SU-DHL-6 (cell line): ENCODE measurements around the gene ARHGEF11.
"Not testable (repeated sequence)": the region's sequence is repeated elsewhere in the genome, so short reads cannot be mapped to it uniquely, and the experiment has no call there.

ENCODE experiments used
- H2AFZ ChIP-seq: fragments of 200-600 bp; sonication (generic); 2 replicates; pipeline ENCODE4 v1.6.1; 2014; ENCODE audit warnings: low read depth, mild to moderate bottlenecking, moderate library complexity, mixed read lengths, antibody characterized with exemption, low read length; ENCODE audit not compliant: severe bottlenecking
- H3F3A ChIP-seq: fragments of 200-600 bp; shearing (Covaris generic); 2 replicates; pipeline ENCODE4 v1.6.0; 2016; ENCODE audit warnings: antibody characterized with exemption, mild to moderate bottlenecking; ENCODE audit not compliant: insufficient read depth
- H3K27ac ChIP-seq: fragments of 200-600 bp; sonication (generic); 2 replicates; pipeline ENCODE4 v1.5.1; 2016; ENCODE audit warnings: low read depth, mild to moderate bottlenecking, low read length, moderate library complexity, mixed read lengths
- H3K27me3 ChIP-seq: fragments of 200-600 bp; sonication (generic), shearing (Covaris generic); 2 replicates; pipeline ENCODE4 v1.6.0; 2014; ENCODE audit warnings: mild to moderate bottlenecking, low read length
- H3K36me3 ChIP-seq: fragments of 200-600 bp; sonication (generic); 2 replicates; pipeline ENCODE4 v1.6.1; 2014; ENCODE audit warnings: mild to moderate bottlenecking, low read length, mixed read lengths
- H3K4me2 ChIP-seq: fragments of 300-600, 200-600 bp; shearing (Covaris generic), sonication (generic); 2 replicates; pipeline ENCODE4 v1.6.0; 2014; ENCODE audit warnings: low read length, low read depth, mild to moderate bottlenecking; ENCODE audit not compliant: poor library complexity, severe bottlenecking
- H3K4me3 ChIP-seq: fragments of 200-600 bp; sonication (generic); 2 replicates; pipeline ENCODE4 v1.5.1; 2014; ENCODE audit warnings: antibody characterized with exemption, low read length, mild to moderate bottlenecking, mixed read lengths; ENCODE audit not compliant: insufficient read depth, poor library complexity, severe bottlenecking
- H3K79me2 ChIP-seq: fragments of 200-600 bp; sonication (generic); 2 replicates; pipeline ENCODE4 v1.6.1; 2014; ENCODE audit warnings: mild to moderate bottlenecking, low read length, moderate library complexity; ENCODE audit not compliant: insufficient read depth
- H3K9ac ChIP-seq: fragments of 200-600 bp; sonication (generic); 2 replicates; pipeline ENCODE4 v1.7.0; 2014; ENCODE audit warnings: mild to moderate bottlenecking, low read length
- H3K9me2 ChIP-seq: fragments of 200-600 bp; sonication (generic); replicated peaks from 2 replicates; pipeline ENCODE4 v1.6.1; 2014; ENCODE audit warnings: low read length; ENCODE audit not compliant: insufficient read depth
- H3K9me3 ChIP-seq: fragments of 200-600 bp; sonication (generic); 2 replicates; pipeline ENCODE4 v1.6.1; 2014; ENCODE audit warnings: low read length, mixed read lengths; ENCODE audit not compliant: insufficient read depth
- H4K20me1 ChIP-seq: fragments of 200-600 bp; sonication (generic); 2 replicates; pipeline ENCODE4 v1.6.1; 2014; ENCODE audit warnings: low read depth, mild to moderate bottlenecking, antibody characterized with exemption, low read length, moderate library complexity, mixed read lengths
- EZH2phosphoT487 ChIP-seq: fragments of 200-600 bp; sonication (generic), shearing (Covaris generic); conservative IDR thresholded peaks from 2 replicates; pipeline ENCODE4 v1.6.1; 2018; ENCODE audit warnings: mild to moderate bottlenecking, antibody characterized with exemption, low read length, moderate library complexity, mixed read lengths
- TF ChIP-seq, protein P1 (sequence below): fragments of 200-600 bp; sonication (generic); IDR thresholded peaks from one replicate; pipeline ENCODE4 v1.5.1; 2017; ENCODE audit warnings: antibody characterized with exemption, mild to moderate bottlenecking, low read length, moderate library complexity; ENCODE audit not compliant: insufficient read depth, poor library complexity, severe bottlenecking

Gene ARHGEF11

DNA sequence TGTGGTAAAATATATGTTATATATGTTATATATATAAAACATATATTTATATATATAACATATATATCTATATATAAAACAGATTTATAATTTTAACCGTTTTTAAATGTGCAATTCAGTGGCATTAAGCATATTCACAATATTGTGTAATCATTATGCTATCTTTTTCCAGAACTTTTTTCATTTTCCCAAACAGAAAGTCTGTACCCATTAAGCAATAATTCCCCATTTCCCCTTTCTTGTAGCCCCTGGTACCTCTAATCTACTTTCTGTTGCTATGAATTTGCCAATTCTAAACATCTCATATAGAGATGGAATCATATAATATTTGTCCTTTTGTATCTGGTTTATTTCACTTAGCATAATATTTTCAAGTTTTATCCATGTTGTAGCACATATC is 10.7 kb upstream of the ARHGEF11 start:
- no peak overlapping the region for H3K4me2 ChIP-seq
- H3K27me3 ChIP-seq: no peaks in the 10 kb centered on the region
- H3K9me2 ChIP-seq: no peaks in the 10 kb centered on the region
- H3K4me3 ChIP-seq: no peak overlapping the region
- no peaks in the 10 kb centered on the region for H4K20me1 ChIP-seq
- no peak for TF ChIP-seq EZH2phosphoT487
- TF ChIP-seq, protein P1, sequence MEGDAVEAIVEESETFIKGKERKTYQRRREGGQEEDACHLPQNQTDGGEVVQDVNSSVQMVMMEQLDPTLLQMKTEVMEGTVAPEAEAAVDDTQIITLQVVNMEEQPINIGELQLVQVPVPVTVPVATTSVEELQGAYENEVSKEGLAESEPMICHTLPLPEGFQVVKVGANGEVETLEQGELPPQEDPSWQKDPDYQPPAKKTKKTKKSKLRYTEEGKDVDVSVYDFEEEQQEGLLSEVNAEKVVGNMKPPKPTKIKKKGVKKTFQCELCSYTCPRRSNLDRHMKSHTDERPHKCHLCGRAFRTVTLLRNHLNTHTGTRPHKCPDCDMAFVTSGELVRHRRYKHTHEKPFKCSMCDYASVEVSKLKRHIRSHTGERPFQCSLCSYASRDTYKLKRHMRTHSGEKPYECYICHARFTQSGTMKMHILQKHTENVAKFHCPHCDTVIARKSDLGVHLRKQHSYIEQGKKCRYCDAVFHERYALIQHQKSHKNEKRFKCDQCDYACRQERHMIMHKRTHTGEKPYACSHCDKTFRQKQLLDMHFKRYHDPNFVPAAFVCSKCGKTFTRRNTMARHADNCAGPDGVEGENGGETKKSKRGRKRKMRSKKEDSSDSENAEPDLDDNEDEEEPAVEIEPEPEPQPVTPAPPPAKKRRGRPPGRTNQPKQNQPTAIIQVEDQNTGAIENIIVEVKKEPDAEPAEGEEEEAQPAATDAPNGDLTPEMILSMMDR: no peak
- no peaks in the 10 kb centered on the region for H3K79me2 ChIP-seq
- no peak overlapping the region for H3K9ac ChIP-seq
- no peaks in the 10 kb centered on the region for H3K36me3 ChIP-seq
- no peaks in the 10 kb centered on the region for H3F3A ChIP-seq
- H2AFZ ChIP-seq: no peak overlapping the region
- H3K27ac ChIP-seq: no peak overlapping the region
- H3K9me3 ChIP-seq: no peaks in the 10 kb centered on the region

DNA sequence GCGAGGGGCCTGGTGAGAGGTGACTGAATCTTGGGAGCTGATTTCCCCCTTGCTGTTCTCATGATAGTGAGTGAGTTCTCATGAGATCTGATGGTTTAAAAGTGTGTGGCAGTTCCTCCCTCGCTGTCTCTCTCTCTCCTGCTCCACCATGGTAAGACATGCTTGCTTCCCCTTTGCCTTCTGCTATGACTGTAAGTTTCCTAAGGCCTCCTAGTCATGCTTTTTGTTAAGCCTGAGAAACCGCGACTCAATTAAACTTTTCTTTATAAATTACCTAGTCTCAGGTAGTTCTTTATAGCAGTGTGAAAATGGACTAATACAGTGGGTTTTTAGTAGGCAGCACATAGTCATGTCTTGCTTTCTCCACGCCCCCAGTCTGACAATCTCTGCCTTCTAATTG is 10.2 kb upstream of the ARHGEF11 start:
- not testable (repeated sequence) for H3K27ac ChIP-seq, H3K36me3 ChIP-seq, H3K9me2 ChIP-seq, H3K9ac ChIP-seq, H3K27me3 ChIP-seq, H3K79me2 ChIP-seq, H4K20me1 ChIP-seq, H3K4me3 ChIP-seq, H2AFZ ChIP-seq, H3K4me2 ChIP-seq, H3F3A ChIP-seq, H3K9me3 ChIP-seq

- Histone ChIP-seq H3K9me2 (no peaks in the 10 kb centered on the region), H3K9ac (no peak overlapping the region), H3K4me2 (no peak overlapping the region), H3K79me2 (no peaks in the 10 kb centered on the region), H4K20me1 (no peaks in the 10 kb centered on the region), H3K27me3 (no peaks in the 10 kb centered on the region), H3K9me3 (no peaks in the 10 kb centered on the region), H3K4me3 (no peak overlapping the region), H2AFZ (no peak overlapping the region), H3K27ac (no peak overlapping the region), H3F3A (no peaks in the 10 kb centered on the region), H3K36me3 (no peaks in the 10 kb centered on the region)
- TF ChIP-seq, protein P1: no peak
- TF ChIP-seq EZH2phosphoT487: no peak
Measured at GRCh38 chr1:157050836-157051235, 5.3 kb upstream of the ARHGEF11 start.

- Histone ChIP-seq H3F3A (no peaks in the 10 kb centered on the region), H3K9me3 (no peaks in the 10 kb centered on the region), H3K27ac (no peak overlapping the region), H3K79me2 (no peaks in the 10 kb centered on the region), H3K9me2 (no peaks in the 10 kb centered on the region), H3K36me3 (no peaks in the 10 kb centered on the region), H4K20me1 (no peaks in the 10 kb centered on the region), H2AFZ (no peak overlapping the region), H3K4me2 (no peak overlapping the region), H3K27me3 (no peaks in the 10 kb centered on the region), H3K4me3 (no peak overlapping the region), H3K9ac (no peak overlapping the region)
- no peak for TF ChIP-seq EZH2phosphoT487
- TF ChIP-seq, protein P1: no peak
Measured at GRCh38 chr1:157047062-157047410, 1.5 kb upstream of the ARHGEF11 start.
